Lower leg skin (tissue), 3 donors: ENCODE data around the gene RABL2A.
"Not testable (repeated sequence)": the region's sequence is repeated elsewhere in the genome, so short reads cannot be mapped to it uniquely, and the experiment has no call there.

Experiments used
- POLR2A ChIP-seq, 2 donors: fragments of 450-650 bp; IDR thresholded peaks; one replicate each; pipeline ENCODE4 v1.6.1; 2016 to 2017; ENCODE audit warnings: antibody characterized with exemption in 2 of 2, mild to moderate bottlenecking in 1 of 2, moderate library complexity in 1 of 2
- TF ChIP-seq, protein P1 (sequence below), 3 donors: fragments of 450-650 bp; IDR thresholded peaks; one replicate each; pipeline ENCODE4 v1.5.1; 2016; ENCODE audit warnings: antibody characterized with exemption in 3 of 3, mild to moderate bottlenecking in 3 of 3, moderate library complexity in 2 of 3

DNA sequence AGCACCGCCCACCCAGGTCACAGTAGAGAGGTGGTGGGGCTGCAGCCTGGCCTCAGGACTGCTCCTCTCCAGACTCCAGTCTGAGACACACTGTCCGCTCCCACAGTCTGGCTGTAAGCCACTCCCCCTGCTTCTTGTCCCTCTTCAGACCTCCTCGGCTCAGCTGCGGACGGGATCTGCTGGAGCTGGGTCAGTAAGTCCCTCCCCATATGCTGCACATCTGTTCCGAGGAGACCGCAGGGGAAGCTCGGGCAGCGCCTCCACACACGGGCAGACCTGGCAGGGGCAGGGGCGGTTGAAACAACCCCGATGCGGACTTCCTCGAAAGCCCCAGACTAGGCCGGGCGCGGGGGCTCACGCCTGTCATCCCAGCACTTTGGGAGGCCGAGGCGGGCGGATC, 41.9 kb downstream of the RABL2A start:
- TF ChIP-seq POLR2A (IDR thresholded peaks at IDR 0.05): not testable (repeated sequence)
- TF ChIP-seq, protein P1, sequence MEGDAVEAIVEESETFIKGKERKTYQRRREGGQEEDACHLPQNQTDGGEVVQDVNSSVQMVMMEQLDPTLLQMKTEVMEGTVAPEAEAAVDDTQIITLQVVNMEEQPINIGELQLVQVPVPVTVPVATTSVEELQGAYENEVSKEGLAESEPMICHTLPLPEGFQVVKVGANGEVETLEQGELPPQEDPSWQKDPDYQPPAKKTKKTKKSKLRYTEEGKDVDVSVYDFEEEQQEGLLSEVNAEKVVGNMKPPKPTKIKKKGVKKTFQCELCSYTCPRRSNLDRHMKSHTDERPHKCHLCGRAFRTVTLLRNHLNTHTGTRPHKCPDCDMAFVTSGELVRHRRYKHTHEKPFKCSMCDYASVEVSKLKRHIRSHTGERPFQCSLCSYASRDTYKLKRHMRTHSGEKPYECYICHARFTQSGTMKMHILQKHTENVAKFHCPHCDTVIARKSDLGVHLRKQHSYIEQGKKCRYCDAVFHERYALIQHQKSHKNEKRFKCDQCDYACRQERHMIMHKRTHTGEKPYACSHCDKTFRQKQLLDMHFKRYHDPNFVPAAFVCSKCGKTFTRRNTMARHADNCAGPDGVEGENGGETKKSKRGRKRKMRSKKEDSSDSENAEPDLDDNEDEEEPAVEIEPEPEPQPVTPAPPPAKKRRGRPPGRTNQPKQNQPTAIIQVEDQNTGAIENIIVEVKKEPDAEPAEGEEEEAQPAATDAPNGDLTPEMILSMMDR (IDR thresholded peaks at IDR 0.05): not testable (repeated sequence)
